Measurements from ENCODE around the gene CTNNA3.

- TF ChIP-seq EZH2 (IDR thresholded peaks at IDR 0.05; ENCODE audit: low read length, missing control alignments), result no peak
- TF ChIP-seq CTCF (conservative IDR thresholded peaks at IDR 0.05 in 1 of 2, IDR thresholded peaks at IDR 0.05 in 1 of 2; ENCODE audit: low read depth in 1 of 2, low read length in 2 of 2), result no peak
Observed at GRCh38 chr10:66329147-66329546, 1366.8 kb downstream of the CTNNA3 start.
